Measurements from ENCODE around the gene AHNAK.
"Not testable (repeated sequence)": the region's sequence is repeated elsewhere in the genome, so short reads cannot be mapped to it uniquely, and the experiment has no call there.

The AHNAK gene

GRCh38 chr11:62457478-62457877, 89.1 kb downstream of the AHNAK start:
- no peak for DNase-seq

GRCh38 chr11:62456630-62457029, 90.0 kb downstream of the AHNAK start:
- no peak for DNase-seq

- no peak for DNase-seq
Measured at GRCh38 chr11:62452839-62453468, 93.7 kb downstream of the AHNAK start.

GRCh38 chr11:62452261-62452660, 94.3 kb downstream of the AHNAK start:
- DNase-seq = no peak

GRCh38 chr11:62451241-62451621, 95.4 kb downstream of the AHNAK start:
- no peak for DNase-seq

GRCh38 chr11:62450543-62451240, 95.9 kb downstream of the AHNAK start:
- no peak for DNase-seq

GRCh38 chr11:62449912-62450311, 96.7 kb downstream of the AHNAK start:
- DNase-seq = not testable (repeated sequence)

GRCh38 chr11:62449451-62449851, 97.2 kb downstream of the AHNAK start:
- no peak for DNase-seq

- DNase-seq = no peak
Measured at GRCh38 chr11:62446091-62446490, 100.5 kb downstream of the AHNAK start.

- no peak for DNase-seq
Measured at GRCh38 chr11:62445314-62445740, 101.3 kb downstream of the AHNAK start.

GRCh38 chr11:62444835-62445234, 101.8 kb downstream of the AHNAK start:
- no peak for DNase-seq

GRCh38 chr11:62444236-62444833, 102.3 kb downstream of the AHNAK start:
- peak; percentile 44 for DNase-seq

- no peak for DNase-seq
Measured at GRCh38 chr11:62443390-62444235, 103.0 kb downstream of the AHNAK start.

- no peak for DNase-seq
Measured at GRCh38 chr11:62439785-62440602, 106.6 kb downstream of the AHNAK start.

- no peak for DNase-seq
Measured at GRCh38 chr11:62438641-62439040, 108.0 kb downstream of the AHNAK start.

- no peak for DNase-seq
Measured at GRCh38 chr11:62437616-62438015, 109.0 kb downstream of the AHNAK start.

GRCh38 chr11:62435846-62436660, 110.6 kb downstream of the AHNAK start:
- DNase-seq = no peak

GRCh38 chr11:62433904-62434276, 112.7 kb downstream of the AHNAK start:
- no peak for DNase-seq

GRCh38 chr11:62433141-62433903, 113.3 kb downstream of the AHNAK start:
- no peak for DNase-seq

GRCh38 chr11:62432695-62433094, 113.9 kb downstream of the AHNAK start:
- DNase-seq = no peak

All from stimulated activated CD4-positive, alpha-beta T cell treated with anti-CD3 and anti-CD28 coated beads, Interleukin-4, amount 100 ng/mL, for 24 hours (primary cell).